K562 (cell line): Measurements from ENCODE around the gene HAUS1. TPM values are rescaled to one million over a fixed set of nuclear protein-coding genes. Genes with fewer than 3 reads are reported as not detected.
A peak's percentile ranks its signal among the peaks of the same experiment; 100 is the strongest.

Experiments
- ATAC-seq: fragments of 200-7000 bp; cut with Tn5 transposase; 3 replicates; pipeline ENCODE4 v1.9.1; 2020; ENCODE audit warnings: moderate library complexity
- BruUV-seq: library from RNA; stranded (reverse); fragments of 400-500 nt; replicated peaks from 2 replicates; lab custom pipeline; 2021; lab: Mats Ljungman, UMichigan
- CTCF ChIA-PET: fragments of 300-600 bp; formaldehyde crosslinking; extraction: SDS; loops from one replicate; lab custom pipeline; 2021; ENCODE audit warnings: low intra/inter-chr PET ratio; lab: Yijun Ruan, JAX
- POLR2A ChIA-PET: fragments of 300-600, 350-650 bp; sonication (Branson Sonifier 250); formaldehyde crosslinking; extraction: SDS; loops from one replicate; lab custom pipeline; 2021; ENCODE audit warnings: antibody characterized with exemption, inconsistent platforms; lab: Yijun Ruan, JAX
- DNase-seq, 4 experiments: peaks; one replicate each; pipeline versions ENCODE4 v3.0.0 to v3.0.0-alpha.2; 2011 to 2018; ENCODE audit warnings: low spot score in 3 of 4, mixed read lengths in 3 of 4; ENCODE audit errors: extremely low read depth in 1 of 4
- FAIRE-seq: peaks from 2 replicates; lab custom pipeline; 2011; peaks lifted over from hg19 to GRCh38; lab: Jason Lieb, UNC
- H2AFZ ChIP-seq: 2 replicates; pipeline ENCODE4 v1.6.0; 2011; ENCODE audit warnings: low read depth, low read length, control low read depth, inconsistent platforms
- H3K27ac ChIP-seq: fragments of 200-600 bp; 3 replicates; pipeline ENCODE4 v1.8.0; 2011; ENCODE audit warnings: low read depth, mild to moderate bottlenecking, control low read depth, inconsistent platforms, low read length, moderate library complexity, mixed read lengths; ENCODE audit errors: extremely low read depth
- H3K27me3 ChIP-seq, 2 experiments: fragments of 300-600 bp in 1 of 2; 2 replicates in 1 of 2; 3 replicates in 1 of 2; pipeline versions ENCODE4 v1.6.0 to v1.8.0; 2011; ENCODE audit warnings: inconsistent platforms in 2 of 2, low read length in 2 of 2, mild to moderate bottlenecking in 1 of 2, mixed read lengths in 1 of 2, moderate library complexity in 1 of 2; ENCODE audit not compliant: control insufficient read depth in 2 of 2, insufficient read depth in 2 of 2
- H3K36me3 ChIP-seq: fragments of 300-600 bp; 3 replicates; pipeline ENCODE4 v1.8.0; 2011; ENCODE audit warnings: mild to moderate bottlenecking, low read length, inconsistent platforms; ENCODE audit not compliant: control insufficient read depth, insufficient read depth
- H3K4me1 ChIP-seq, 2 experiments: fragments of 200-600 bp in 1 of 2; replicated peaks in 1 of 2; 2 replicates in 1 of 2; 3 replicates in 1 of 2; pipeline versions ENCODE4 v1.5.1 to v1.8.0; 2011; ENCODE audit warnings: inconsistent platforms in 2 of 2, low read length in 2 of 2, mild to moderate bottlenecking in 1 of 2, mixed read lengths in 1 of 2, moderate library complexity in 1 of 2; ENCODE audit not compliant: control insufficient read depth in 2 of 2, insufficient read depth in 2 of 2
- H3K4me2 ChIP-seq: 2 replicates; pipeline ENCODE4 v1.6.1; 2011; ENCODE audit warnings: low read length, control low read depth, inconsistent platforms, mixed read lengths; ENCODE audit not compliant: insufficient read depth
- H3K4me3 ChIP-seq: fragments of 200-600 bp; sonication (generic), shearing (Covaris generic); 2 replicates; pipeline ENCODE4 v1.5.1; 2016; ENCODE audit warnings: control low read depth, inconsistent platforms
- H3K79me2 ChIP-seq: fragments of 200-600 bp; 3 replicates; pipeline ENCODE4 v1.8.0; 2011; ENCODE audit warnings: low read length, inconsistent platforms; ENCODE audit not compliant: control insufficient read depth, insufficient read depth
- H3K9ac ChIP-seq, 2 experiments: 2 replicates each; pipeline versions ENCODE4 v1.6.0 to v1.6.1; 2011; ENCODE audit warnings: low read depth in 2 of 2, low read length in 2 of 2, control low read depth in 1 of 2, inconsistent platforms in 1 of 2, mild to moderate bottlenecking in 1 of 2, mixed read lengths in 1 of 2; ENCODE audit not compliant: insufficient read depth in 1 of 2
- H3K9me1 ChIP-seq: one replicate; pipeline ENCODE4 v1.6.0; 2011; ENCODE audit warnings: inconsistent platforms, mild to moderate bottlenecking, low read length, moderate library complexity; ENCODE audit not compliant: control insufficient read depth, insufficient read depth
- H3K9me3 ChIP-seq: replicated peaks from 2 replicates; pipeline ENCODE4 v1.5.1; 2011; ENCODE audit warnings: low read depth, low read length, inconsistent platforms; ENCODE audit not compliant: control insufficient read depth, insufficient read depth
- H4K20me1 ChIP-seq: replicated peaks from 2 replicates; pipeline ENCODE4 v1.6.1; 2011; ENCODE audit warnings: low read length, inconsistent platforms, mixed read lengths; ENCODE audit not compliant: control insufficient read depth, insufficient read depth
- DACH1 ChIP-seq: fragments of 450-650 bp; IDR thresholded peaks from 2 replicates; pipeline ENCODE4 v1.6.1; 2018; ENCODE audit not compliant: partially characterized antibody
- FIP1L1 ChIP-seq: fragments of 200-400 bp; formaldehyde crosslinking; IDR thresholded peaks from 2 replicates; pipeline ENCODE4 v1.6.1; 2018; ENCODE audit warnings: mild to moderate bottlenecking, low read depth, low read length; ENCODE audit not compliant: poor library complexity, severe bottlenecking
- FOSL1 ChIP-seq: fragments of 200-800 bp; sonication (Bioruptor generic); conservative IDR thresholded peaks from 2 replicates; pipeline ENCODE4 v1.6.1; 2016; ENCODE audit warnings: missing genetic modification characterization, missing compliant biosample characterization
- HEY1 ChIP-seq: fragments of 250-450 bp; sonication (Bioruptor Pico); IDR thresholded peaks from 2 replicates; pipeline ENCODE4 v1.5.0; 2020; ENCODE audit warnings: mild to moderate bottlenecking, moderate library complexity, borderline replicate concordance
- NCOA2 ChIP-seq, 2 experiments: fragments of 450-650 bp; IDR thresholded peaks; 2 replicates each; pipeline ENCODE4 v1.6.1; 2018; ENCODE audit warnings: mild to moderate bottlenecking in 2 of 2, moderate library complexity in 1 of 2; ENCODE audit not compliant: partially characterized antibody in 2 of 2
- NFRKB ChIP-seq: fragments of 450-650 bp; IDR thresholded peaks from 2 replicates; pipeline ENCODE4 v1.6.1; 2016; ENCODE audit warnings: low read depth
- RFX7 ChIP-seq: fragments of 250-450 bp; sonication (Bioruptor Pico); IDR thresholded peaks from 2 replicates; pipeline ENCODE4 v1.5.1; 2021; ENCODE audit warnings: mild to moderate bottlenecking
- RHOXF2B ChIP-seq: fragments of 250-450 bp; sonication (Bioruptor Pico); conservative IDR thresholded peaks from 2 replicates; pipeline ENCODE4 v1.5.1; 2021
- SNRNP70 ChIP-seq: fragments of 200-400 bp; formaldehyde crosslinking; optimal IDR thresholded peaks from 2 replicates; pipeline ENCODE3; 2017; ENCODE audit warnings: low read depth, low read length
- ZBTB17 ChIP-seq: fragments of 450-650 bp; formaldehyde crosslinking; IDR thresholded peaks from 2 replicates; pipeline ENCODE4 v1.4.0; 2020; ENCODE audit warnings: mild to moderate bottlenecking
- WGBS: fragments of 100-300 bp; shearing (Covaris generic); methylation state at CpG from one replicate; pipeline ENCODE4 v1.1.6; 2016; ENCODE audit warnings: low coverage, mixed read lengths; ENCODE audit not compliant: insufficient coverage; ENCODE audit errors: missing lambda C conversion rate; 5-methylcytosine and 5-hydroxymethylcytosine counted together
- in situ Hi-C: fragments of 300-500 bp; cut with MboI; formaldehyde crosslinking; loops from 4 replicates; pipeline ENCODE4 v1.15.0; 2018; ENCODE audit warnings: inconsistent platforms, mixed read lengths
- intact Hi-C: fragments of 100-400 bp; cut with micrococcal nuclease; formaldehyde crosslinking; loops from 2 replicates; pipeline ENCODE4 v1.14.2; 2022
- polyA plus RNA-seq, 8 experiments: library from polyadenylated mRNA; depleted of rRNA in 4 of 8; stranded (reverse) in 5 of 8; unstranded in 3 of 8; fragments of >200 nt; fragmentation: Nextera tagmentation in 2 of 8; fragmentation: Illumina TruSeq in 1 of 8; extraction: Ambion mirVana in 2 of 8; extraction: Trizol in 1 of 8; gene quantifications; 2 replicates each; pipeline versions ENCODE4 v1.2.1 to v1.2.3, GENCODE V29; 2011 to 2014; ENCODE audit warnings: inconsistent platforms in 1 of 8, missing spikeins in 1 of 8
- total RNA-seq, 7 experiments: library from RNA; depleted of rRNA in 6 of 7; stranded (reverse); fragments of >200 nt in 6 of 7; fragmentation: Illumina TruSeq in 2 of 7; extraction: Trizol in 2 of 7; gene quantifications; 2 replicates each; pipeline versions ENCODE4 v1.2.1 to v1.2.3, GENCODE V29; 2011 to 2021; ENCODE audit warnings: low replicate concordance in 1 of 7

The HAUS1 gene
- total and polyA plus RNA-seq, 9 of the 15 experiments (the other 6 are each of a cell fraction or from before 2014, with no cell fraction given) = 45.6 to 135 (median 76.3) TPM

DNA sequence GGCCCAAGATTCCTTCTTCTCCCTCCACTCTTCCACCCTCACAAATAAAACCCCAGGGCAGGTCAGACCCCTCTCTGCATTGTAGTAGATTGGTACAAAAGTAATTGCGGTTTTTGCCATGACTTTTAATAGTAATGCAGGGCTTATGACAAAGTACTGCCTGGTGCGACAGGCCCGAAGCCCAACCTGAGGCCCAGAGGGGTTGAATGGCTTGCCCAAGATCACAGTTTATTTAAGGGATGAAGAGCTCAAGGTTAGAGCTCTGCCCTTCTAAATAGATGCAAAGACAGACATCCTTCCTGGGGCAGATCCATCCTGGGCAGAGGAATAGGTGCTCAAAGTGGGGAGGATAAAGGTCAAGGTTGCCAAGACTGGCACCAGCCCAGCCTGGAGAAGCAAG lies 31.2 kb upstream of the HAUS1 start:
- Histone ChIP-seq H3K9me3 (no peaks in the 10 kb centered on the region), H3K36me3 (peaks cover 12% of the 10 kb centered on the region; the same call in 2 of the 3 replicates), H3K4me3 (no peak overlapping the region), H3K4me1 (peaks cover 3 to 31% of the 10 kb centered on the region in 2 experiments; a peak in 4 of 5 replicates), H3K79me2 (peaks cover 38% of the 10 kb centered on the region), H2AFZ (0 out of 2 replicates have a peak overlapping the region, but pooled peaks have one; percentile 96), H3K9ac (peak overlapping the region in 1 of 2 experiments; percentile 95; a peak in 1 of 4 replicates), H3K4me2 (no peak overlapping the region), H3K9me1 (no peaks in the 10 kb centered on the region)
- in situ Hi-C loops = loop anchor here (10.0 kb wide), 1 partner anchor 398 kb away; no protein-coding TSS in a partner anchor
- CTCF ChIA-PET = interaction anchor here (0.6 to 1.8 kb wide), 4 partner anchors 99 to 408 kb away, joined by 3 to 13 read pairs (median 3); no protein-coding TSS in a partner anchor
- no peak for ATAC-seq
- WGBS = 83% methylated on average over 3 of the region's 3 CpGs
- BruUV-seq = no TSS peak
- intact Hi-C loops = loop anchor here (1.0 to 2.0 kb wide), 2 partner anchors 382 to 408 kb away; no protein-coding TSS in a partner anchor
- no peak for TF ChIP-seq SNRNP70
- no peak for TF ChIP-seq NFRKB
- no peak for TF ChIP-seq FIP1L1
- TF ChIP-seq NCOA2 (IDR thresholded peaks at IDR 0.05; ENCODE audit: partially characterized antibody in 2 of 2) = no peak
- no peak for TF ChIP-seq RHOXF2B (CRISPR knock-in tag)
- TF ChIP-seq HEY1 (CRISPR knock-in tag) = no peak
- no peak for TF ChIP-seq ZBTB17 (CRISPR knock-in tag)
- no peak for TF ChIP-seq RFX7 (CRISPR knock-in tag)
- no peak for TF ChIP-seq FOSL1
- TF ChIP-seq DACH1 = no peak
- TF ChIP-seq, all 486 proteins: peak for 0
- DNase-seq (no peak), FAIRE-seq (no peak)
- POLR2A ChIA-PET = interaction anchor here (1.1 to 1.7 kb wide), 2 partner anchors 24 to 29 kb away, joined by 3 to 4 read pairs; no protein-coding TSS in a partner anchor
- Histone ChIP-seq H3K27me3 (no peaks in the 10 kb centered on the region), H4K20me1 (no peaks in the 10 kb centered on the region), H3K27ac (no peak overlapping the region)
